Endothelial cell of umbilical vein (primary cell): ENCODE results near the gene EIF5AL1. TPM values are rescaled to one million over a fixed set of nuclear protein-coding genes. Genes with fewer than 3 reads are reported as not detected.
A peak's percentile ranks its signal among the peaks of the same experiment; 100 is the strongest.

Source experiments
- BruUV-seq: library from RNA; stranded (reverse); fragments of 400-500 nt; replicated peaks from 2 replicates; lab custom pipeline; 2021; lab: Mats Ljungman, UMichigan
- CTCF ChIA-PET: fragments of 300-600, 350-600 bp; sonication (Branson Sonifier 250); formaldehyde crosslinking; loops from one replicate; lab custom pipeline; 2021; ENCODE audit warnings: antibody characterized with exemption, inconsistent platforms; lab: Charles Lee
- POLR2A ChIA-PET: fragments of 300-600, 350-600 bp; sonication (Branson Sonifier 250); formaldehyde crosslinking; loops from one replicate; lab custom pipeline; 2021; ENCODE audit warnings: antibody characterized with exemption, inconsistent platforms; lab: Charles Lee
- DNase-seq: peaks from one replicate; pipeline ENCODE4 v3.0.0-alpha.2; 2011; ENCODE audit warnings: low read depth, low spot score
- FAIRE-seq: peaks from 2 replicates; lab custom pipeline; 2011; peaks lifted over from hg19 to GRCh38; lab: Jason Lieb, UNC
- H2AFZ ChIP-seq: 2 replicates; pipeline ENCODE4 v1.6.0; 2012; ENCODE audit warnings: low read depth, low read length, control low read depth, inconsistent platforms
- H3K27ac ChIP-seq: 2 replicates; pipeline ENCODE4 v1.5.1; 2011; ENCODE audit warnings: low read depth, mild to moderate bottlenecking, control low read depth, low read length, moderate library complexity; ENCODE audit not compliant: insufficient read depth
- H3K27me3 ChIP-seq, 2 experiments: 2 replicates each; pipeline versions ENCODE4 v1.6.0 to v1.6.1; 2011; ENCODE audit warnings: low read length in 2 of 2, mixed read lengths in 1 of 2; ENCODE audit not compliant: control insufficient read depth in 2 of 2, insufficient read depth in 2 of 2
- H3K36me3 ChIP-seq, 2 experiments: 2 replicates in 1 of 2; 3 replicates in 1 of 2; pipeline ENCODE4 v1.5.1; 2011; ENCODE audit warnings: low read length in 2 of 2, mild to moderate bottlenecking in 1 of 2, moderate library complexity in 1 of 2; ENCODE audit not compliant: control insufficient read depth in 2 of 2, insufficient read depth in 2 of 2; ENCODE audit errors: extremely low read depth in 1 of 2
- H3K4me1 ChIP-seq: 3 replicates; pipeline ENCODE4 v1.5.1; 2011; ENCODE audit warnings: mild to moderate bottlenecking, low read length; ENCODE audit not compliant: control insufficient read depth, insufficient read depth; ENCODE audit errors: extremely low read depth
- H3K4me2 ChIP-seq: 2 replicates; pipeline ENCODE4 v1.6.1; 2011; ENCODE audit warnings: low read length, control low read depth, mixed read lengths; ENCODE audit not compliant: insufficient read depth
- H3K4me3 ChIP-seq, 3 experiments: fragments of 200-600 bp in 1 of 3; sonication (generic), shearing (Covaris generic) in 1 of 3; replicated peaks in 1 of 3; 2 replicates each; pipeline ENCODE4 v1.5.1; 2011 to 2016; ENCODE audit warnings: control low read depth in 3 of 3, low read length in 3 of 3, mild to moderate bottlenecking in 2 of 3, inconsistent platforms in 1 of 3, low read depth in 1 of 3, moderate library complexity in 1 of 3; ENCODE audit not compliant: insufficient read depth in 1 of 3
- H3K79me2 ChIP-seq: 2 replicates; pipeline ENCODE4 v1.6.0; 2012; ENCODE audit warnings: low read length, inconsistent platforms; ENCODE audit not compliant: control insufficient read depth, insufficient read depth
- H3K9ac ChIP-seq: replicated peaks from 2 replicates; pipeline ENCODE3; 2011; ENCODE audit warnings: low read length, control low read depth; ENCODE audit not compliant: insufficient read depth; ENCODE audit errors: extremely low read depth
- H3K9me1 ChIP-seq: replicated peaks from 3 replicates; pipeline ENCODE4 v1.6.0; 2011; ENCODE audit warnings: mild to moderate bottlenecking, low read length; ENCODE audit not compliant: control insufficient read depth, insufficient read depth; ENCODE audit errors: extremely low read depth
- H3K9me3 ChIP-seq: replicated peaks from 2 replicates; pipeline ENCODE4 v1.5.1; 2012; ENCODE audit warnings: low read length, inconsistent platforms; ENCODE audit not compliant: control insufficient read depth, insufficient read depth
- H4K20me1 ChIP-seq: replicated peaks from 2 replicates; pipeline ENCODE3; 2011; ENCODE audit warnings: mild to moderate bottlenecking, low read length; ENCODE audit not compliant: control insufficient read depth, insufficient read depth; ENCODE audit errors: extremely low read depth
- CTCF ChIP-seq, 2 donors: IDR thresholded peaks; 1 replicate in 1 of 2; 2 replicates in 1 of 2; pipeline ENCODE4 v1.5.1; 2011; ENCODE audit warnings: low read length in 2 of 2, mild to moderate bottlenecking in 2 of 2, moderate library complexity in 2 of 2, control low read depth in 1 of 2, inconsistent platforms in 1 of 2, low read depth in 1 of 2; ENCODE audit not compliant: insufficient read depth in 1 of 2; ENCODE audit errors: extremely low read depth in 1 of 2
- GATA2 ChIP-seq: IDR thresholded peaks from 2 replicates; pipeline ENCODE4 v1.7.0; 2011; ENCODE audit warnings: low read depth, mild to moderate bottlenecking, moderate library complexity, mixed read lengths, low read length; ENCODE audit not compliant: insufficient read length, insufficient read depth
- MAX ChIP-seq: IDR thresholded peaks from 2 replicates; pipeline ENCODE4 v1.6.1; 2011; ENCODE audit not compliant: insufficient read depth, insufficient read length
- MYC ChIP-seq: IDR thresholded peaks from one replicate; pipeline ENCODE4 v1.6.1; 2011; ENCODE audit warnings: mild to moderate bottlenecking, low read depth, low read length
- dilution Hi-C: fragments of 300-500 bp; cut with MboI; formaldehyde crosslinking; loops from one replicate; pipeline ENCODE4 v1.15.0; 2019; ENCODE audit warnings: low sequenced_read_pairs; ENCODE audit not compliant: extremely low pct_ligation_motif_present
- intact Hi-C: fragments of 100-400 bp; cut with micrococcal nuclease; formaldehyde crosslinking; loops from one replicate; pipeline ENCODE4 v1.10.0; 2022
- polyA plus RNA-seq, 4 experiments: library from polyadenylated mRNA; depleted of rRNA in 3 of 4; stranded (reverse) in 3 of 4; unstranded in 1 of 4; fragments of >200 nt; gene quantifications; 2 replicates each; pipeline versions ENCODE4 v1.2.1 to v1.2.3, GENCODE V29; 2011 to 2012; ENCODE audit warnings: missing spikeins in 1 of 4
- total RNA-seq: library from RNA; stranded (reverse); gene quantifications from 2 replicates; pipeline ENCODE4 v1.2.3, GENCODE V29; 2021

The EIF5AL1 gene
- total and polyA plus RNA-seq, 2 donors (not counting 3 experiments of a cell fraction or from before 2014, with no cell fraction given): 0.29 to 1.0 TPM

GRCh38 chr10:79562135-79562756, 49.9 kb downstream of the EIF5AL1 start:
- peak; percentile 85 for FAIRE-seq
- no peak overlapping the region for H2AFZ ChIP-seq

More at GRCh38 chr10:79562135-79562756, 49.9 kb downstream of the EIF5AL1 start:
- no peaks in the 10 kb centered on the region for H3K9me3 ChIP-seq
- H3K27ac ChIP-seq: no peak overlapping the region
- TF ChIP-seq GATA2 (no peak), CTCF (IDR thresholded peaks at IDR 0.05; ENCODE audit: extremely low read depth in 1 of 2, insufficient read depth in 1 of 2, low read depth in 1 of 2, low read length in 2 of 2) (peak; percentile 81 to 93), MAX (no peak), MYC (no peak)
- intact Hi-C loops (loop anchor here (1.0 kb wide), 3 partner anchors 46 to 485 kb away; no protein-coding TSS in a partner anchor), dilution Hi-C loops (no loop called here)
- no peaks in the 10 kb centered on the region for H3K79me2 ChIP-seq
- no TSS peak for BruUV-seq
- peaks cover 0 to 9% of the 10 kb centered on the region in 2 experiments for H3K27me3 ChIP-seq
- no peak overlapping the region for H3K4me3 ChIP-seq
- no peaks in the 10 kb centered on the region for H3K36me3 ChIP-seq
- H3K9me1 ChIP-seq: no peaks in the 10 kb centered on the region
- POLR2A ChIA-PET: no interaction called here
- H3K4me1 ChIP-seq: no peaks in the 10 kb centered on the region
- no peak overlapping the region for H3K4me2 ChIP-seq
- no peaks in the 10 kb centered on the region for H4K20me1 ChIP-seq
- DNase-seq: peak; percentile 56
- H3K9ac ChIP-seq: no peak overlapping the region
- CTCF ChIA-PET: interaction anchor here (0.8 to 1.2 kb wide), 5 partner anchors 9 to 485 kb away, joined by 3 to 6 read pairs (median 3); no protein-coding TSS in a partner anchor
